Fibroblast of pulmonary artery (primary cell): ENCODE data around the gene ZNF423.
A peak's percentile ranks its signal among the peaks of the same experiment; 100 is the strongest.

Experiments used
- DNase-seq: peaks from one replicate; pipeline ENCODE4 v3.0.0-alpha.2; 2010; ENCODE audit warnings: low read depth
- H3K4me3 ChIP-seq: replicated peaks from 2 replicates; pipeline ENCODE4 v1.5.1; 2011; ENCODE audit warnings: low read depth, mild to moderate bottlenecking, control low read depth, low read length, moderate library complexity
- TF ChIP-seq, protein P1 (sequence below): IDR thresholded peaks from 2 replicates; pipeline ENCODE4 v1.5.1; 2011; ENCODE audit warnings: mild to moderate bottlenecking, control low read depth, low read length, inconsistent platforms; ENCODE audit errors: missing control alignments

The ZNF423 gene

DNA sequence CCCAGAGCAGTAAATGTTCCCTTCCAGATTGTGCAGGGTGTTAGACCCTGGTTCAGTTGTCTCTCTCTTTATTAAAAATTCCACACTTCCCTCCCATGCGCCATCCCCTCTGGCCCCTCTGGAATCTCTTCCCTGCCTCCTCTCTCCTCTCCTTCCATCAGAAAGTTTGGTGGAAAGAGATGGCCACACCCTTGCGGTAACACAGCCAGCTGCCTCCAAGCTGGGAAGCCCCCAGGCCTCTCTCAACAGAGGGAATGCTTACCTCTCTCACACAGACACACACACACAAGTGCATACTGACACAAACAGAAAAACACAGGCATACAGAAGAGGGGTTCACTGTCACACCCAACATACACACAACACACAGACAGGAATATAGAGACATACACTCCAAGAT, 261.8 kb downstream of the ZNF423 start:
- no peak overlapping the region for H3K4me3 ChIP-seq
- no peak for DNase-seq
- TF ChIP-seq, protein P1, sequence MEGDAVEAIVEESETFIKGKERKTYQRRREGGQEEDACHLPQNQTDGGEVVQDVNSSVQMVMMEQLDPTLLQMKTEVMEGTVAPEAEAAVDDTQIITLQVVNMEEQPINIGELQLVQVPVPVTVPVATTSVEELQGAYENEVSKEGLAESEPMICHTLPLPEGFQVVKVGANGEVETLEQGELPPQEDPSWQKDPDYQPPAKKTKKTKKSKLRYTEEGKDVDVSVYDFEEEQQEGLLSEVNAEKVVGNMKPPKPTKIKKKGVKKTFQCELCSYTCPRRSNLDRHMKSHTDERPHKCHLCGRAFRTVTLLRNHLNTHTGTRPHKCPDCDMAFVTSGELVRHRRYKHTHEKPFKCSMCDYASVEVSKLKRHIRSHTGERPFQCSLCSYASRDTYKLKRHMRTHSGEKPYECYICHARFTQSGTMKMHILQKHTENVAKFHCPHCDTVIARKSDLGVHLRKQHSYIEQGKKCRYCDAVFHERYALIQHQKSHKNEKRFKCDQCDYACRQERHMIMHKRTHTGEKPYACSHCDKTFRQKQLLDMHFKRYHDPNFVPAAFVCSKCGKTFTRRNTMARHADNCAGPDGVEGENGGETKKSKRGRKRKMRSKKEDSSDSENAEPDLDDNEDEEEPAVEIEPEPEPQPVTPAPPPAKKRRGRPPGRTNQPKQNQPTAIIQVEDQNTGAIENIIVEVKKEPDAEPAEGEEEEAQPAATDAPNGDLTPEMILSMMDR = no peak

DNA sequence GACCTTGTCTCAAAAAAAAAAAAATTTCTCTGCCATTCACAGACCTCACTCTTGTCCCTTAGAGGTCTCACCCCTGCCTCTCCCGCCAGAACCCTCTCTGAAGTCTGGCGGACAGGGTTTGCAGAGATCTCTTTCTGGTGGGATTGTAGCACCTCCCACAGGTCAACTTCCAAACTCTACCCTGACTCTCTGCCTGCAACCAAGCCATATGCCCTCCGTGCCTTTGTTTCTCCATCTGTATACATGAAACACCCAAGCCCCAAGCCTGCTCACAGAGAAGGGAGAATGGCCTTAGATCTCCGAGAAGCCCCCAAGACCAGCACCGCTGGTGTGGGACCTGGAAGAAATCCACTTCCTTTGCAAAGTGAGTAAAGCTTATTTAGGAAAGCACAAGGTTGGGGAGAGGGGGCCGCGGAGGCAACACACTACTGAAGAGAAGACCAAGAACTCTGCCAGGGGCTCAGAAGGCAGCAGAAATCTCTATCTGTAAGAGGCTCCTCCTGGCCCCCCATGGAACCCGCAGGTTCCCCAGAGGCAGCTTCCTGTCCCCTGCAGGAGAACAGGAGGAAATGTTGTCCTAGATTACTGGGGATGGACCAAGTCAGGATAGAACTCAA, 262.4 kb downstream of the ZNF423 start:
- TF ChIP-seq, protein P1 = no peak
- no peak for DNase-seq
- no peak overlapping the region for H3K4me3 ChIP-seq

GRCh38 chr16:49592546-49593423, 263.1 kb downstream of the ZNF423 start:
- peak; percentile 41 for DNase-seq
- H3K4me3 ChIP-seq = no peak overlapping the region
- TF ChIP-seq, protein P1 = peak; percentile 82

- TF ChIP-seq, protein P1 = no peak
- DNase-seq = no peak
- no peak overlapping the region for H3K4me3 ChIP-seq
These were observed 265.6 kb downstream of the ZNF423 start for GRCh38 chr16:49590166-49590871.

DNA sequence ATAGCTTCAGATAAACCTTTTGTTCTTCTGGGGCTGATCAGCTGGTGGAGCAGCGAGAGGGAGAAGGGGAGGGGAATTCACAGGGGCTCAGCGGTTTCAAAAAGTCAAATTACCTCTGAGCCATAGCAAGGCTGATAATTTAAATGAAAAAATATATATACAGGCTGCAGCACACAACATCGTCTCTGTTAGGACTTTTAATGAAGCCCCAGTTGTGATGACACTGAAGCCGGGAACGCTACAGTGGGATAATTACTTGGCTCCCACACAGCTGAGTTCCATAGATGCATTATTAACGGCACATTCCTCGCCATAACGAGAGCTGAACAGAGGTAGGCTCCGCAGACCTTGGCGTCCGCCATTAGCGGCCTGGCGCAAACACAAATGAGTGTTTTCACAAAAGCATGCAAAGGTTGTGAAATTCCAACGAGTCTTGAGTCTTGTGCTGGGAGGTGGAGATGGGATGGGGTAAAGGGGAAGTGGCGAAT, 266.3 kb downstream of the ZNF423 start:
- no peak overlapping the region for H3K4me3 ChIP-seq
- TF ChIP-seq, protein P1 = no peak
- DNase-seq = no peak

GRCh38 chr16:49588729-49589384, 267.1 kb downstream of the ZNF423 start:
- TF ChIP-seq, protein P1 = no peak
- peak; percentile 51 for DNase-seq

More at GRCh38 chr16:49588729-49589384, 267.1 kb downstream of the ZNF423 start:
- H3K4me3 ChIP-seq = no peak overlapping the region
